Stimulated activated CD4-positive, alpha-beta T cell treated with anti-CD3 and anti-CD28 coated beads, Interleukin-1b, Interleukin-23, amount 100 ng/mL, for 4 hours (primary cell): Measurements from ENCODE around the gene ARFIP1.
A peak's percentile ranks its signal among the peaks of the same experiment; 100 is the strongest.
"Not testable (repeated sequence)": the region's sequence is repeated elsewhere in the genome, so short reads cannot be mapped to it uniquely, and the experiment has no call there.

Experiments
- DNase-seq, 2 donors: peaks; one replicate each; pipeline ENCODE4 v3.0.0-alpha.2; 2020; ENCODE audit warnings: low read depth in 2 of 2

The ARFIP1 gene

GRCh38 chr4:152779513-152780266 lies at the start of gene ARFIP1, which contains the start of gene TIGD4:
Gene ARFIP1 (plus strand): TSS chr4:152779954. CDS start chr4:152829634, 49,680 bp downstream.
Gene TIGD4 (minus strand): TSS chr4:152779730. CDS start chr4:152771004, 8,726 bp downstream.
- DNase-seq, result peak; percentile 84 to 87

- no peak for DNase-seq
These were observed 47.8 kb upstream of the ARFIP1 start for GRCh38 chr4:152731997-152732396.

- no peak for DNase-seq
These were observed 45.6 kb upstream of the ARFIP1 start for GRCh38 chr4:152734015-152734698.

GRCh38 chr4:152734699-152735050 lies 45.1 kb upstream of the ARFIP1 start:
- no peak for DNase-seq

- no peak for DNase-seq
These were observed 44.3 kb upstream of the ARFIP1 start for GRCh38 chr4:152735396-152735859.

- DNase-seq, result no peak
These were observed 43.8 kb upstream of the ARFIP1 start for GRCh38 chr4:152735906-152736305.

- no peak for DNase-seq
These were observed 40.9 kb upstream of the ARFIP1 start for GRCh38 chr4:152738827-152739226.

- no peak for DNase-seq
These were observed 32.3 kb upstream of the ARFIP1 start for GRCh38 chr4:152747444-152747843.

- no peak for DNase-seq
These were observed 31.1 kb upstream of the ARFIP1 start for GRCh38 chr4:152748619-152749018.

- no peak for DNase-seq
These were observed 16.0 kb upstream of the ARFIP1 start for GRCh38 chr4:152763796-152764195.

- not testable (repeated sequence) for DNase-seq
These were observed 14.6 kb upstream of the ARFIP1 start for GRCh38 chr4:152765069-152765737.

GRCh38 chr4:152771741-152772533 lies 7.8 kb upstream of the ARFIP1 start:
- DNase-seq, result no peak

- DNase-seq, result no peak
These were observed 6.4 kb upstream of the ARFIP1 start for GRCh38 chr4:152773339-152773738.

- DNase-seq, result no peak
These were observed 5.8 kb upstream of the ARFIP1 start for GRCh38 chr4:152773953-152774352.

GRCh38 chr4:152776352-152776751 lies 3.4 kb upstream of the ARFIP1 start:
- DNase-seq, result no peak

- DNase-seq, result no peak
These were observed 2.3 kb upstream of the ARFIP1 start for GRCh38 chr4:152777488-152777887.

GRCh38 chr4:152778656-152779512 lies 870 bp upstream of the ARFIP1 start:
- peak; percentile 5 to 23 for DNase-seq

GRCh38 chr4:152780267-152780778 lies 569 bp downstream of the ARFIP1 start:
- peak in 1 of 2 donors; percentile 44 for DNase-seq

GRCh38 chr4:152784490-152785350 lies 5.0 kb downstream of the ARFIP1 start:
- DNase-seq, result no peak
